T-helper 2 cell (primary cell): ENCODE data around the gene SSUH2.
"Not testable (repeated sequence)": the region's sequence is repeated elsewhere in the genome, so short reads cannot be mapped to it uniquely, and the experiment has no call there.

Experiments
- DNase-seq, 5 experiments: peaks; one replicate each; pipeline versions ENCODE4 v3.0.0 to v3.0.0-alpha.2; 2012 to 2022

SSUH2 gene

GRCh38 chr3:8658306-8659212, 14.0 kb upstream of the SSUH2 start:
- DNase-seq, result no peak

DNA sequence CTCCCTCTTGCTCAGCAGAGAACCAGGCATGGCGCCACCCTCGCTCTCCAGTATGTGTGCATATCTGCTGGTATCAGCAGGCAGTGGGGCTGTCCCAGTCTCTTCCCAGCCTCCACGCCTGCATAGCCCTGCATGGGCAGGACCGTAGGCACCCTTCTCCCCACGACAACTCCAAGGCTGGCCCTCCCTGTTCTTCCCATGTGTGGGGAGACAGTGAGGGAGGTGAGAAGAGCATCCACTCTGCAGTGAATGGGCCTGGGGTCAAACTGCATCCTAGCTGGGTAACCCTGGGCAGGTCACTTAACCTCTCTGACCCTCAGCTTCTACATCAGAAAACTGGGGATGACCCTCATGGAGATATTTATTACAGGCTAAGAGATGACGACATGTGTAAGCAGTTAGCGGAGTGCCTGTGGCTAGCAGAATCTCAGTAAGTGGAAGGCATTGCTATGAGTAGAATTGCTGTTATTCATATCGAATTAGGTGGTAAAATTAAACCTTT, 13.3 kb upstream of the SSUH2 start:
- DNase-seq, result no peak

DNA sequence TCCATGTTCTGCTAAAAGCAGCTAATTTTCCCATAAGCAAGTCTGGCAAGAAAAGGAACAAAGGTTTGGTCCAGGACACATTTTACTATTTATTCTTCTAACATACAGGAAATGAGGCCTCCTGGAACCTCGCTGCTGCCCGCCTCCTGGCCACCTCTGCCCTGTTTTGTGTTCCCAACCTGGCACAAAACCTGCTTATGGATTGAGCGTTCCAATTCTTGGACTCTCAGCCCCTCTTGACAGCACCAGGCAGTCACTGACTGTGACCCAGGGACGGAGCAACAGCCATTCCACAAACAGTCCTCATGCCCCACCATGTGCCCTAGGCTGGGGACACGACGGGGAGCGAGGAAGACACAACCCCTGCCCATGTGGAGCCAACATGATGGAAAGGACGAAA, 11.6 kb upstream of the SSUH2 start:
- DNase-seq, result no peak

GRCh38 chr3:8655387-8655835, 10.8 kb upstream of the SSUH2 start:
- DNase-seq, result no peak

DNA sequence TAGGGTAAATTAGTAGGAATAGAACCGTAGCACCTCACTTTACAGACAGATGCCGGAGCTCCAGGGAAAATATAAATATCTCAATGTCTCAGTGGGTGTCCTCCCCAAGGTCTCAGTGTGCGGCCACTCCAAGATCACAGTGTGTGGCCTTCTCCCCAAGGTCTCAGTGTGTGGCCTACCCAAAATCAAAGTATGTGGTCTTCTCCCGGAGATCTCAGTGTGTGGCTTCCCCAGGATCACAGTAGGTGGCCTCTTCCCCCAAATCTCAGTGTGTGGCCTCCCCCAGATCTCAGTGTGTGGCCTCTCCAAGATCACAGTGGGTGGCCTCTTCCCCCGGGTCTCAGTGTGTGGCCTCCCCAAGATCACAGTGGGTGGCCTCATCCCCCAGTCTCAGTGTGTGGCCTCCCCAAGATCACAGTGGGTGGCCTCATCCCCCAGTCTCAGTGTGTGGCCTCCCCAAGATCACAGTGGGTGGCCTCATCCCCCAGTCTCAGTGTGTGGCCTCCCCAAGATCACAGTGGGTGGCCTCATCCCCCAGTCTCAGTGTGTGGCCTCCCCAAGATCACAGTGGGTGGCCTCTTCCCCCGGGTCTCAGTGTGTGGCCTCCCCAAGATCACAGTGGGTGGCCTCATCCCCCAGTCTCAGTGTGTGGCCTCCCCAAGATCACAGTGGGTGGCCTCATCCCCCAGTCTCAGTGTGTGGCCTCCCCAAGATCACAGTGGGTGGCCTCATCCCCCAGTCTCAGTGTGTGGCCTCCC, 10.2 kb upstream of the SSUH2 start:
- DNase-seq, result not testable (repeated sequence)

DNA sequence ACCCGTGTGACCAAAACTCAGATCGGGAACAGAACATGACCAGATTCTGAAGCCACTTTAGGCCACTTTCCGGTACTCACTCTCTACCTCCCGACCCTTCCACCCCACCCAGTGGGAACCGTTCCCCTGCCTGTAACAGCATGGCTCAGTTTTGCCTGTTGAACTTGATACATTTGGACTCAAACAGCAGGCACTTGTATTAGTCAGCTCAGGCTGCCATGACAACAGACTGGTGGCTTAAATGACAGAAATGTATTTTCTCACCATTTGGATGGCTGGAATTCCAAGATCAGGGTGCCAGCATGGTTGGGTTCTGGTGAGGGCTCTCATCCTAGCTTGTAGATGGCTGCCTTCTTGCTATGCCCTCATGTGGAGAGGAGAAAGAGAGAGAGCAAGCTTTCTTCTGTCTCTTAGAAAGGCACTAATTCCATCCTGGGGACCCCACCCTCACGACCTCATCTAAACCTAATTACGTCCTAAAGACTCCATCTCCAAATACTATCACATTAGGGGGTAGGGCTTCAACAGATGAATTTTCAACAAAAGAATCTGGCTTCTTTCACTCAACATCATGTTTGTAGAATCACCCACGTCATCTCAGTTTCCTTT, 9.3 kb upstream of the SSUH2 start:
- no peak for DNase-seq

DNA sequence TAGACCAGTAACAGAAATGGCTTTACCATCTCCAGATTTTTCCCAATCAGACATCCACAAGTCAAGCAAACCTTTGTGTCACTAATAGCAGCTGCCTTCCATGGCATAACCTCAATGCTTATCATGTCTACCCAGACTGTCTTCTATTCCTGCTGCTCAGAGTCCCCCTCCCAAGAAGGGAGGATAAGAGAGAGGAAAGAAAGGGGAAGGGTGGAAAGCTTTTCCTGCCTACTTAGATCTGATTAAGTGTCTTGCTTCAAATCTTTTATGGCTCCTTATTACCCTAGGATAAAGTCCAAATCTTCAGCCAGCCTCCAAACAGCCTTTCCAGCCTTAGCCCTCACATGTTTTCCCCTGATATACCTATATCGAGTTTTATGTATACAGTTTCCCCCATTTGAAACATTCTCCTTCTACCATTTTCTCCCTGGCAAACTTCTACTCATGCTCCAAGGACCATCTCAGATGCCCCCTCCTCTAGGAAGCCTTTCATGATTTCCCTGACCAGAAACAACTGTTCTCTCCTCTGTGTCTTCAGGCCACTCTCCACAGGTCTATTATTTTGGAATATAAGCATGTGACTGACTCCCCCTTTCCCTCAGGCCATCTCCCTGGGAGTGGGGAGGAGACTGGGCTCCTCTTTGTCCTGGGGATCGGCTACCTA, 7.9 kb upstream of the SSUH2 start:
- no peak for DNase-seq

- DNase-seq, result no peak
These were observed 7.1 kb upstream of the SSUH2 start for GRCh38 chr3:8651418-8652323.

DNA sequence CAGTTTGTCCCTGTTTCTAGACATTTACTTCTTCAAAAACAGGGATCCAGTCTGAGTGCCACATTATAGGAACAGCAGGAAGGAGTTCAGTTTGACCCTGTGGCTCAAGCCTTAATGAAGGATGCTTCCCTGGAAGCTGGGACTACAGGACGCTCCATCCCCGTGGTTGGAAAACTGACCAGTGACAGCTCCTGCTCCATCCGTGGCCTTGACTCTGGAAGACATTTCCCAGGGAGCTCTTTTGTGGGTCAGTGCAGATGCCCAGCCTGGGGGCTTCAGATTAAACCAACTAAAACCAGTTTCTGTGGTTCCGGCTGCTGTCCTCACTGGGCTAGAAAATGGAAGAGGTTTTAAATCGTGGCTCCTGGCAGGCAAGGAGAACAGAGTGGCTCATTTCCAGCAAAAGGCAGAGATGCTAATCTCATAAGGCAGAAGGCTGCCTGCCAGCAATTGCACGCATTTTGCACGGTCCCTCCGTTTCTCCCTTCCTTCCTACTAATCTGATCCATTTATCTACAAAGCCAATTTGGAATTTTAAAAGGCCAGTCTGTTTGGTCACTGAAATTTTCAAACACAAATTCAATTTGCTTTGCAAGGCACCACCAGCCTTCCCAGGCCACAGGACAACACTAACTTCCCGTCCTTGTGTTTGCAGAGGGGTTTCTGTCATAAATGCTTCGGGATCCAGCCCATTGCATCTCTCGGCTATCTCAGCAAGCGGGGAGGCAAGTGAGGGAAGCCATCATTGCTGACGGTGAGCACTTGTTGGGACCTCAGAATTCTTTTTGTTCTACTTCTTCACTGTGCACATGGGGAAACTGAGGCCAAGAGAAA, 6.2 kb upstream of the SSUH2 start:
- DNase-seq, result no peak

DNA sequence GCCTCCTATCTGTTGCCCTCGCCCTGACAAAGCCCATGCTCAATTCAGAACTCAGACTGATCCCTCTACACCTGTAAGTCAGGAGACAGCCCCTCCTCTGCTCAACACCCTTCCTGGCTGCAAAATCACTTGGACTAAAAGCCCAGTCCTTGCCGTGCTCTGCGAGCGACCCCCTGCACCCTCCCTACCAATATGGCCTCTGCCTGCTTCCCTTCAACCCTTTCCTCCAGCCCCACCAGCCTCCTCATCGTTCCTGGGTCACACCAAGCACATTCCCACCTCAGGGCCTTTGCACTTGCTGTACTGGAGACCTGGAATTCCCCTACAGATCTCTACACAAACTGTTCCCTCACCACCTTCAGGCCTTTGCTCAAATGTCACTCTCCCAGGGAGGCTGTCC, 5.2 kb upstream of the SSUH2 start:
- DNase-seq, result no peak

GRCh38 chr3:8648909-8649741, 4.5 kb upstream of the SSUH2 start:
- DNase-seq, result no peak

GRCh38 chr3:8647137-8647985, 2.8 kb upstream of the SSUH2 start:
- no peak for DNase-seq

DNA sequence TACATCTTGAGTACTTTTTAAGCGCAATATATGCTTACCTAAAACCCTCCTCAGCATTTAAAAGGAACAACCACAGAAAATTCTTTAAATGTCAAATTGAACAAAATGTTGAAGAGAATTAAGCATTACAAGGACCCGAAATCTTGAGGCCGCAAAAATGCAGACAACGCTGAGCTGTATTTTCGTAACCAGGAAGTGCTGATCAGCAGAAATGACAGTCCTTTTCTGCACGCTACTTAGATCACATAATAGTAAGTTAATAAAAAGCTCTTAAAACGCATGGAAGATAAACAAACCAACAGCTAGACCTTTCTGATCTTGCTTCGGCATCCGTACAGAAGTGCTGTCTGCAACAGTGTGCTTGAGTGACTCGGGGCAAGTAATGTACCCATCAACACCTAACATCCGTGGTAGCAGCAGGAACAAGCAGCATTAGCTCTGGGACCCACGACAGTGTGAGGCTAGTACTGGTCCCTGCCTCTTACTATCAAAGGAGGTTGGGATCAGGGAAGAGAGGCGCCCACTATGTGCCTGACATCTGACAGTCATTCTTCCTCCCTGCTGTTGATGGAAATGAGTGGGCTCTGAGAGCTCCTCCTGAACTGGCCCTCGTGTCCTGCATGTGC, 1.8 kb upstream of the SSUH2 start:
- DNase-seq, result no peak

DNA sequence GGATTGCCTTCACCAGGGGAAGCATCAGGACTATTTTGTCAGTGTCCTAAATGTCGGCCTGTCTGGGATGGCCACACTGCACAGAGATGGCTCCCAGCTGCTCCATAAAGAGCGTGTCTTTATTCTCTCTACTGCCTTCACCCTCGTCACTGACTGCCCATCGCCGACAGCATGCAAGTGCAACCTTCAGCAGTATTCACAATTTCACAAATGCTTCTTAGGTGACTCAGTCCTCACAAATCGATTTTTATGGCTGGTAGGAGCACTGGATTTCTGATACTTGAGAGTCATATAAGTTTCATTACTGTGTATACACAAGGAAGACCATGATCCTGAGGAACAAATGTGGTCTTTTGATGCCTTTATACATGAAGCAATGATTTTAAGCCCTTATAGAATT, 1.1 kb upstream of the SSUH2 start:
- DNase-seq, result no peak

DNA sequence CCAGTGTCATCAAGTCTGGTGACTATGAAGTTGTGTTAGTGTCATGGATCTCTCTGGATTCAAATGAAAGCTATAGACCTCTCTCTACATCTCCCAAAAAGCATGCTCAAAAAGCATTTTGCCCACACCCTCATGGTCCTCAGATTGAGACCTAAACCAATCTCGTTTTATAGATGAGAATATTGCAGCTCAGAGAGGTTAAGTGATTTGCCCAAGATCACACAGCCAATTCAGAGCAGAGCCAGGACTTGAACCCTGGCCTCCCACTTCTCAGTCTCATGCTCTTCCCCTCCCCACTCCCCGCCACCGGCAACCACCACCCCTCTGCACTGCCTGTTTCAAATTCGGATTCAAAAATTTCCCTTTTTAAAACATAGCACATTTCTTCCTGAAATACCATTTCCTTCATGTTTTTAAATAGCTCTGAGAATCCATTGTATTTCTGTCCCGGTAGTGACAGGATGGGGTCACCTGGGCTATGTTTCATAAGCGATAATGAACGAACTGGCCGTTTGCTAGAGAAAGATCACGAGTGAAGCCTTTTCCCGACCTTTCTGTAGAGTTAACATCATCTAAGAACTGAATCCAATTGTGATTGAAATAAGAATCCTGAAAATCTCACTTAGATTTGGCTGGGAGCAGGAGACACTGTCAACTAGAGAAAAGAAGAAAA, 769 bp downstream of the SSUH2 start:
- DNase-seq, result no peak

DNA sequence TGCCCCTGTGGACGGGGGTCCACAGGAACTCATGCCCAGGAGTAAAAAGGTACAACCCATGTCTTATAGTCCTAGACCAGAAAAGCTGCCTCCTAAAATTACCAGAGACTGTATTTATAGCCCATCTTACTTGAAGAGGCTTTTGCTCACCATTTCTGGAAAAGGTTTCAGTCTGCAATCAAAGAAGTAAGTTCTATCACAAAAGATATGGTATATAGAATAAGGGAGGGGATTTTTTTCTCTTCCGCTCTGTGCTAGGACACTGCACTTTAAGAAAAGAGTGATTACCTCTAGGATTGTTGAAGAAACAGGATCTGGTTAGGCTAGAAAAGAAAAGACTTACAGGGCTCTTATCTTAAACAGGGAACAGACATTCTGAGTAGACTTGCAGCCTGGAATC, 2.6 kb downstream of the SSUH2 start:
- no peak for DNase-seq

GRCh38 chr3:8641472-8641871, 3.1 kb downstream of the SSUH2 start:
- no peak for DNase-seq

- no peak for DNase-seq
These were observed 4.4 kb downstream of the SSUH2 start for GRCh38 chr3:8640223-8640622.
